Central memory CD8-positive, alpha-beta T cell (primary cell): ENCODE results near the gene DDIT3.

Experiments used
- ATAC-seq: fragments of 150-1000 bp; cut with Tn5 transposase; replicated peaks from 2 replicates; pipeline ENCODE4 v1.10.0; 2022; ENCODE audit warnings: mild to moderate bottlenecking, moderate FRiP score, moderate number of reproducible peaks; ENCODE audit not compliant: poor library complexity, severe bottlenecking; ENCODE audit errors: extremely low read depth
- DNase-seq, 2 donors: peaks; one replicate each; pipeline ENCODE4 v3.0.0; 2021; ENCODE audit warnings: low spot score in 2 of 2
- H3K27ac Mint-ChIP-seq: one replicate; pipeline ENCODE4 v1.8.0; 2022; ENCODE audit warnings: low read depth, mild to moderate bottlenecking, moderate library complexity, mixed read lengths
- H3K27me3 Mint-ChIP-seq: one replicate; pipeline ENCODE4 v1.8.0; 2022; ENCODE audit warnings: mixed read lengths
- H3K36me3 Mint-ChIP-seq: one replicate; pipeline ENCODE4 v1.8.0; 2022; ENCODE audit warnings: mild to moderate bottlenecking, moderate library complexity, mixed read lengths; ENCODE audit not compliant: insufficient read depth
- H3K4me1 Mint-ChIP-seq: one replicate; pipeline ENCODE4 v1.8.0; 2022; ENCODE audit warnings: mixed read lengths
- H3K4me3 Mint-ChIP-seq: one replicate; pipeline ENCODE4 v1.8.0; 2022; ENCODE audit warnings: mild to moderate bottlenecking, moderate library complexity, mixed read lengths
- H3K9me3 Mint-ChIP-seq: one replicate; pipeline ENCODE4 v1.8.0; 2022; ENCODE audit warnings: mixed read lengths

DDIT3 gene

DNA sequence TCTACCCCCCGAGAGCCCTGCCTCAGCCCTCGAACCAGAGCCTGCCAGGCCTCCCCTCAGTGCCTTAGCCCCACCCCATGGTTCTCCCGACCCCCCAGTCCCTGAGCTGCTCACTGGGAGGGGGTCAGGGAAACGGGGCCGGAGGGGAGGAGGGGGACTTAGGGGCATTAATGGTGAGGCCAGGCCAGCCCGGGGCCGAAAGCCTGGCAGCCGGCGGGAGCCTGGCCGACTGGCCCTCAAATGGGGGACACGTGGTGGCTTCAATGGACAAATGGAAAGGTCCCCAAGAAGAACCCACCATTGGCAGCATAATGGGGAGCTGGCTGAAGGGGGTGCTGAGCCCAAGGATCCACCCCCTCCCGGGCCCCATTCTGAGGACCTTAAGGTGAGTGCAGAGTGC, 7.9 kb upstream of the DDIT3 start:
- ATAC-seq, result no peak
- H3K27ac Mint-ChIP-seq, result no peak overlapping the region
- H3K36me3 Mint-ChIP-seq, result peaks cover 55% of the 10 kb centered on the region
- H3K4me3 Mint-ChIP-seq, result no peak overlapping the region
- DNase-seq, result no peak
- peaks cover 24% of the 10 kb centered on the region for H3K4me1 Mint-ChIP-seq
- H3K9me3 Mint-ChIP-seq, result no peaks in the 10 kb centered on the region
- no peaks in the 10 kb centered on the region for H3K27me3 Mint-ChIP-seq

DNA sequence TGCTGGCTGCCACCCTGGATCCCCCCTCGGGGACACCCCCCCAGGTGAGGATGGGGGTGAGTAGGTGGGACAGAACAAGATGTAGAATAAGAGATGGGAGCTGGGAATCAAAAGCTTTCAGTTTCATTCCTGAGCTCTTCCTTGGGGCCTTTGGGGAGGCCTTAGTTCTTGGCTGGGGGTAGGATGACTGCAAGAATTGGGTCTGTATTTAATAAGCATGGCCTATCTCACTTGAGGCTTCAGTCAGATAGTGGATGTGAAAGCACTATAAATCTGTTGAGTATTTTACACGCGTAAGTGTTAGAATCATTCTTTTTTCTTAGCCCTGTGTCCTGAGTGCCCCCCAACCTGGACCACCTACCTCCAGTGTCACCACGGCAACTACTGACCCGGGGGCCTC, 6.9 kb upstream of the DDIT3 start:
- H3K27ac Mint-ChIP-seq, result no peak overlapping the region

DNA sequence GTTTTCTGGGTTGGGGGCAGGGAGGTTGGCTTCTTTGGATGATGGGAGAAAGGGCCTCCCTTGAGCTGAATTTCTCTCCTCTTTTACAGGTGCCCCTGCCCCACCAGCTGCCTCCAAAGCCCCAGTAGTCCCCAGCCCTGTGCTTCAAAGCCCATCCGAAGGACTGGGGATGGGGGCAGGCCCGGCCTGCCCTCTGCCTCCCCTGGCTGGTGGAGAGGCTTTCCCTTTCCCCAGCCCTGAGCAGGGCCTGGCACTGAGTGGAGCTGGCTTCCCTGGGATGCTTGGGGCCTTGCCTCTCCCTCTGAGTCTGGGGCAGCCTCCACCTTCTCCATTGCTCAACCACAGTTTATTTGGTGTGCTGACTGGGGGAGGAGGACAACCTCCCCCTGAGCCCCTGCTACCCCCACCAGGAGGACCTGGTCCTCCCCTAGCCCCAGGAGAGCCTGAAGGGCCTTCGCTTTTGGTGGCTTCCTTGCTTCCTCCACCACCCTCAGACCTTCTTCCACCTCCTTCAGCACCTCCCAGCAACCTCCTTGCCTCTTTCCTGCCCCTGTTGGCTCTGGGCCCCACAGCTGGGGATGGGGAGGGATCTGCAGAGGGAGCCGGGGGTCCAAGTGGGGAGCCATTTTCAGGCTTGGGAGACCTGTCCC, 6.3 kb upstream of the DDIT3 start:
- peaks cover 51% of the 10 kb centered on the region for H3K36me3 Mint-ChIP-seq
- no peaks in the 10 kb centered on the region for H3K9me3 Mint-ChIP-seq
- DNase-seq (no peak), ATAC-seq (no peak)
- H3K27me3 Mint-ChIP-seq, result no peaks in the 10 kb centered on the region
- H3K4me3 Mint-ChIP-seq, result no peak overlapping the region
- peaks cover 34% of the 10 kb centered on the region for H3K4me1 Mint-ChIP-seq
- peak overlapping the region; percentile 32 for H3K27ac Mint-ChIP-seq

More for the DNA sequence above, 6.9 kb upstream of the DDIT3 start:
- H3K4me3 Mint-ChIP-seq, result no peak overlapping the region
- H3K4me1 Mint-ChIP-seq, result peaks cover 28% of the 10 kb centered on the region
- no peaks in the 10 kb centered on the region for H3K9me3 Mint-ChIP-seq
- no peak for ATAC-seq
- peaks cover 51% of the 10 kb centered on the region for H3K36me3 Mint-ChIP-seq
- H3K27me3 Mint-ChIP-seq, result no peaks in the 10 kb centered on the region
- no peak for DNase-seq

DNA sequence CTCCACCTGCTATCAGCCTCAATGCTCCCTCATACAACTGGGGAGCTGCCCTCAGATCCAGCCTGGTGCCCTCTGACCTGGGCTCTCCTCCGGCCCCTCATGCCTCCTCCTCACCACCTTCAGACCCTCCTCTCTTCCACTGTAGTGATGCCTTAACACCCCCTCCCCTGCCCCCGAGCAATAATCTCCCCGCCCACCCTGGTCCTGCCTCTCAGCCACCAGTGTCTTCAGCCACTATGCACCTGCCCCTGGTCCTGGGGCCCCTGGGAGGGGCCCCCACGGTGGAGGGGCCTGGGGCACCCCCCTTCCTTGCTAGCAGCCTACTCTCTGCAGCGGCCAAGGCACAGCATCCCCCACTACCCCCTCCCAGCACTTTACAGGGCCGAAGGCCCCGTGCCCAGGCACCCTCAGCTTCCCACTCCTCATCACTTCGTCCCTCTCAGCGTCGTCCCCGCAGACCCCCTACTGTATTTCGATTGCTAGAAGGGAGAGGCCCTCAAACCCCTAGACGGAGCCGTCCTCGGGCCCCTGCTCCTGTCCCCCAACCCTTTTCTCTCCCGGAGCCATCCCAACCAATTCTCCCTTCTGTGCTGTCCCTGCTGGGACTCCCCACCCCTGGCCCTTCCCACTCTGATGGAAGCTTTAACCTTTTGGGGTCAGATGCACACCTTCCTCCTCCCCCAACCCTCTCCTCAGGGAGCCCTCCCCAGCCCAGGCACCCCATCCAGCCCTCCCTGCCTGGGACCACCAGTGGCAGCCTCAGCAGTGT, 5.5 kb upstream of the DDIT3 start:
- Mint-ChIP-seq H3K27ac (no peak overlapping the region), H3K4me3 (no peak overlapping the region), H3K9me3 (no peaks in the 10 kb centered on the region), H3K36me3 (peaks cover 48% of the 10 kb centered on the region), H3K4me1 (peaks cover 37% of the 10 kb centered on the region), H3K27me3 (no peaks in the 10 kb centered on the region)
- DNase-seq, result no peak
- ATAC-seq, result no peak

DNA sequence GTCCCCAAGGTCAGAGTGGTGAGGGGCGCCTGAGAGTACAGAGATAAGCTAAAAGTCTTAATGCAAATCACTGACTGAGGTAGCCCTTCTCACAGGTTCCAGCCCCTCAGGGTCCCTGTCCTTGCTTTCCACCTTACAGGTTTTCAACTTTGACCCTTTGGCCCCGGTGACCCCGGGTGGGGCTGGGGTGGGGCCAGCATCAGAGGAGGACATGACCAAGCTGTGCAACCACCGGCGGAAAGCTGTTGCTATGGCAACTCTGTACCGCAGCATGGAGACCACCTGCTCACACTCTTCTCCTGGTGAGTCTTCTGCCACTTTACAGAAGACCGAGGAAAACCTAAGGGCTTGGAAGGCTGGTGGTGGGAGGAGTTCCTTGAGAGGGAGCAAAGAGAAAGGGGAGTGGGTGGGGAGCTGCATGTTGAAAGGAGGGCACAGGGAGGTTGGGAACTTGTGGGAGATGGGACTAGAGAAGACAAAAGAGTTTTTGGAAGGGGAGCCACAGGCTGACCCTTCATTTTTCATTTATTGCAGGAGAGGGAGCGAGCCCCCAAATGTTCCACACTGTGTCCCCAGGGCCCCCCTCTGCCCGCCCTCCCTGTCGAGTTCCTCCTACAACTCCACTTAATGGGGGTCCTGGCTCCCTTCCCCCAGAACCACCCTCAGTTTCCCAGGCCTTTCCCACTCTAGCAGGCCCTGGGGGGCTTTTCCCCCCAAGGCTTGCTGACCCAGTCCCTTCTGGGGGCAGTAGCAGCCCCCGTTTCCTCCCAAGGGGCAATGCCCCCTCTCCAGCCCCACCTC, 4.7 kb upstream of the DDIT3 start:
- peaks cover 52% of the 10 kb centered on the region for H3K36me3 Mint-ChIP-seq
- H3K4me3 Mint-ChIP-seq, result peak overlapping the region; percentile 98

GRCh38 chr12:57523706-57524614, 3.6 kb upstream of the DDIT3 start:
- Mint-ChIP-seq H3K36me3 (peaks cover 51% of the 10 kb centered on the region), H3K4me1 (peaks cover 46% of the 10 kb centered on the region), H3K27me3 (no peaks in the 10 kb centered on the region)

More for the DNA sequence above, 4.7 kb upstream of the DDIT3 start:
- Mint-ChIP-seq H3K27me3 (no peaks in the 10 kb centered on the region), H3K9me3 (no peaks in the 10 kb centered on the region), H3K27ac (peak overlapping the region; percentile 99), H3K4me1 (peaks cover 37% of the 10 kb centered on the region)
- no peak for ATAC-seq
- no peak for DNase-seq

DNA sequence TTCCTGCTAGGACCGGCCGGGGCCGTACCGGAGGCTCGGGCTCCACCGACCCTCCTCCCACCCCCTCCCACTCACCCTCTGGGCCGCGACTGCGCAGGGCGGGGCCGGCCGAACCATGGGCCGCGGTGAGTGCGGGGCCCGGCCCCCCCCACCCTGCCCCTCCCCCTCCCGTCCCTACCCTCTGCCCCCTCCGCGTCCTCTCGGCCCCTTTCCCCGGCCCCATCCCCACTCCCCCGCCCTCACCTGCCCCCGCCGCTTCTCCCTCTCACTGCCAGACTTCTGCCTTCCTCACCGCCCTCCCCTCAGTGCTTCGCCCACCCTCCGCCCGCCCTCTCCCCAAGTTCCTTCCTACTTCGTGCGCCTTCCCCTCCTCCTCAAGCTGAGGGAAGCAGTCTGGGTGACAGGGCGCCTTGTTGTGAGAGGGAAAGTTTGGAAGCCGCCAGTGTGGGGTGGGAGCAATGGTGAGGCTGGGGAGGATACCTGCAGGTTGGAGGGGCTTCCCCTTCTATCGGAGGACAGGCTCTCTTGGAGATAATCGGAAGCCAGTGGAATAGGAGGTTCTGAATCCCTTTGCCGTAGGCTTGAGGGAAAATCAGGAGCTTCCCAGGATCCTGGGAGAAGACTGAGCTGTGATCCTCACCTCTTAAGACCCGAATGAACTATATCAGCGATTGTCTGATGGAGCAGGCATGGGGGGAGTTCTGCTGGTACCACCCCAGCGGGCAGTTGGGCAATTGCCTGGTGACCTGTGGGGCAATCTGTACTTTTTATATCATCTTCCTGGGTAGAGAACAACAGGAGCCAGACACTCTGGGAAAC, 2.8 kb upstream of the DDIT3 start:
- peaks cover 56% of the 10 kb centered on the region for H3K36me3 Mint-ChIP-seq
- H3K4me3 Mint-ChIP-seq, result peak overlapping the region; percentile 98
- no peaks in the 10 kb centered on the region for H3K9me3 Mint-ChIP-seq
- DNase-seq (peak in 1 of 2 donors; percentile 27), ATAC-seq (no peak)
- H3K27me3 Mint-ChIP-seq, result no peaks in the 10 kb centered on the region
- H3K27ac Mint-ChIP-seq, result peak overlapping the region; percentile 99
- peaks cover 55% of the 10 kb centered on the region for H3K4me1 Mint-ChIP-seq

More at GRCh38 chr12:57523706-57524614, 3.6 kb upstream of the DDIT3 start:
- no peaks in the 10 kb centered on the region for H3K9me3 Mint-ChIP-seq
- DNase-seq, result no peak
- H3K27ac Mint-ChIP-seq, result peak overlapping the region; percentile 99
- peak overlapping the region; percentile 98 for H3K4me3 Mint-ChIP-seq
- no peak for ATAC-seq

DNA sequence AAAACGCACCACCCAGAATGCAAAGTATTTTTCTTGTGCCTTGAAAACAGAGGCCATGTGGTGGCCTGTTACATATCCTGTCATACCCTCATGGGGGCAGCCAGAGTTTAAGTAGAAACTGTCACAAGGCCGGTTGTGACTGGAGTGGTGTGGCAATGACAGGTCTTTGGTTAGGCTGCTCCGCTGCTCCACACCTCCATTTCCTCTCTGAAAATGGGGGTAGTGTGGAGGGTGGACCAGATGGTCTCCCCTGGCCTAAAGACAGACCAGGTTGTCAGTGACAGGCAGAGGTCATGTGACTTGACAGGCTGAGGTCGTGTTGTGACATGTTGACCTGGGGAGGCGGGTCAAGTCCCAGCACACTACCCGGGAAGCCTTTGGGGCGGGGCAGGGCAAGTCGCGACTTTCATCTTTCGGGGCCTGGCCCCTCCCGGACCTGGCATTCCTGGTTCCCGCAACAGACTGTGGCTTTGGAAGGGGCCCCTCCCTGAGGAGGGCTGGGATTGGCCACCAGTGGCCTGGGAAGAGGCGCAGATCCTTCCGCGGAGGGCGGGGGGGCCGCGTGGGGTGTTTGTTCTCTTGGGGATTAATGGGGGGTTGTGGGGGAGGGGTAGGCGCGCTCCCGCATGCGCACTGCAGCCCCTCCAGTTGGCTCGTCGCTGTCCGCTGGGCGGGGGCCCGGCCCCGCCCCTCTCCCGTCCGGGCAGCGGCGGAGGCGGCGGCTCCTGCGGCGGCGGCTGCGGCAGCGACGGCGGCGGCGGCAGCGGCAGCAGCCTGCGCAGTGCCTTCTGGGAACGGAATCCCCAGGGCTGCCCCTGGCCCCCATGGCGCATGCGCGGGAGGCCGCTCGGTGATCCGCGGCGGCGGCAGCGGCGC, 1.9 kb upstream of the DDIT3 start, which contains the start of gene MBD6:
TSS of gene MBD6 (plus strand) at position 814 of the 876 bp plus-strand sequence. CDS start 1,480 bp downstream, outside the sequence.
- DNase-seq, result peak; percentile 83 to 86
- no peaks in the 10 kb centered on the region for H3K9me3 Mint-ChIP-seq
- H3K27me3 Mint-ChIP-seq, result no peaks in the 10 kb centered on the region
- H3K4me3 Mint-ChIP-seq, result peak within 1 kb of the TSS; percentile 98
- H3K36me3 Mint-ChIP-seq, result peaks cover 56% of the 10 kb centered on the region
- ATAC-seq, result peak; percentile 64
- peak within 1 kb of the TSS; percentile 99 for H3K27ac Mint-ChIP-seq
- peaks cover 56% of the 10 kb centered on the region for H3K4me1 Mint-ChIP-seq

GRCh38 chr12:57521525-57522010, 1.3 kb upstream of the DDIT3 start:
- no peaks in the 10 kb centered on the region for H3K9me3 Mint-ChIP-seq
- H3K36me3 Mint-ChIP-seq, result peaks cover 56% of the 10 kb centered on the region
- DNase-seq, result peak in 1 of 2 donors; percentile 16
- ATAC-seq, result no peak
- H3K27ac Mint-ChIP-seq, result peak overlapping the region; percentile 99
- H3K4me3 Mint-ChIP-seq, result peak overlapping the region; percentile 98
- no peaks in the 10 kb centered on the region for H3K27me3 Mint-ChIP-seq
- H3K4me1 Mint-ChIP-seq, result peaks cover 61% of the 10 kb centered on the region

GRCh38 chr12:57519796-57520052, 590 bp downstream of the DDIT3 start:
- Mint-ChIP-seq H3K36me3 (peaks cover 67% of the 10 kb centered on the region), H3K4me1 (peaks cover 52% of the 10 kb centered on the region), H3K27me3 (no peaks in the 10 kb centered on the region), H3K27ac (peak overlapping the region; percentile 99), H3K9me3 (no peaks in the 10 kb centered on the region), H3K4me3 (peak overlapping the region; percentile 98)
- DNase-seq, result peak in 1 of 2 donors; percentile 21
- no peak for ATAC-seq
